Fibroblast of peridontal ligament (primary cell): ENCODE measurements around the gene CAPNS1.

Experiments used
- DNase-seq: peaks from one replicate; pipeline ENCODE4 v3.0.0-alpha.2; 2010; ENCODE audit errors: extremely low read depth

CAPNS1 gene

DNA sequence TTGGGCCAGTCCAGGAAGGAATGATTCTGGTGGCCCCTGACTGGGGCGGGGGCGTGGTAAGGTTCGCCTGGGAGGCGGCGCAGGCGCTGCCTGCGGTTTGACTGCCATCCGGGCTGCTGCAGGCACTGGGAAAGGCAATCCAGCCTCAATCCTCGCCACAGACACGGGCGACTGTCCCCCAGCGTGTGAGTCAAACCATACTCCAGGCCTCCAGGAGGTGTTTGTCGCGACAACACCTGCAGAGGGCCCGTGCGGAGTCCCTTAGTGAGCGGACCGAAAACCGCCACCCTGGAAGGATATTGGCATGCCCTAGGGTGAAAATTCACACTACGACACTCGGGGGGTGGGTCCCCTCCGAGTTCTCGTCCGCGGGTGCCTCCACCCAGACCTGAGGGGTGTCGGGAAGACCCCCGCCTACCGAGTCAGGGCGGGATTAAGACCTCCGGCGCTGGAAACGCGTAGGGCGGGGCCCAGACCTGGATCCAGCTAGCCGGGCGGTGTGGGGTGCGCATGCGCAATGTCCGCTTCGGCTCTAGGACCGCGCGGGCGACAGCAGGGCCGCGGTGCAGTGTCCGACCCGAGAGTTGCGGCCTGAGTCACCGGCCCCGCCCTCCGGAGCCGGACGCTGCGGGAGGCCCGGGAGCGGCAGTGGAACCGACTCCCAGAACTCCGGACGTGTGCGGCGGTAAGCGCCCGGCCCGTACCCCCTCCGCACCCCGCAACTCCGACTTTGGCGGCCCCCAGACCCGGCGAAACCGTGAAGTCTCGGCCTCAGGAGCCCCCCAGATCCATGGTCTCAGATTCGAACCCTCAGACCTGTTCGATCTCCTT lies at the start of gene CAPNS1:
CAPNS1 (plus strand) TSS at position 594 of the 831 bp plus-strand sequence. CDS start 946 bp downstream, outside the sequence.
- DNase-seq = peak; percentile 91

DNA sequence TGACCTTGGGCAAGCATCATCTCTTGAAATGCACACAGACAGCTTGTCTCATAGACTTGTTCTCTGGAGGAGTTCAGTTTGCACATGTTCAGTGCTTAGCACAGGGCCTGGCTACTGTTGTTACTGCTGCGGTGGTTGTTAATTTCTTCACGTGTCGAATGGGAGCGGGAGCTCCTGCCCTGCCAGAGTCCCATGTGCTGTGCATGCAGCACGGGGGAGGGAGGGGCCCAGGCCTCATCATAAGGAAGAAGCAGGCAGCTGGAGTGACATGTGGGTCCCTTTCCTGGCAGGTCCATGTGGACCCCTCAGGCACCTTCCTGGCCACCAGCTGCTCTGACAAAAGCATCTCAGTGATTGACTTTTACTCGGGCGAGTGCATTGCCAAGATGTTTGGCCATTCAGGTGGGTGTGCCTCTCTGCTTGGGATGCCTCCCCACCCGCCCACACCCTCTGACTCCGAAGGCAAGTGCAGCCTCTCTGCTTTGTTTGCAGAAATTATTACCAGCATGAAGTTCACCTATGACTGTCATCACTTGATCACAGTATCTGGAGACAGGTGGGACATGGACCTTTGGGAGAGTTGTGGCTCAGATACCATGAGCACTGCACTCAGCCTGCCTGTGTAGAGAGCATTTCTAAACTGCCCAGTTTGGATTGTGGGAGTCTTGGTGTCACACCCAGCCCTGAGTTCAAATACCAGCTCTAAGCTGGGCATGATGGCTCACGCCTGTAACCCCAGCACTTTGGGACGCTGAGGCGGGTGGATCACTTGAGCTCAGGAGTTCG lies 48.8 kb upstream of the CAPNS1 start:
- no peak for DNase-seq

DNA sequence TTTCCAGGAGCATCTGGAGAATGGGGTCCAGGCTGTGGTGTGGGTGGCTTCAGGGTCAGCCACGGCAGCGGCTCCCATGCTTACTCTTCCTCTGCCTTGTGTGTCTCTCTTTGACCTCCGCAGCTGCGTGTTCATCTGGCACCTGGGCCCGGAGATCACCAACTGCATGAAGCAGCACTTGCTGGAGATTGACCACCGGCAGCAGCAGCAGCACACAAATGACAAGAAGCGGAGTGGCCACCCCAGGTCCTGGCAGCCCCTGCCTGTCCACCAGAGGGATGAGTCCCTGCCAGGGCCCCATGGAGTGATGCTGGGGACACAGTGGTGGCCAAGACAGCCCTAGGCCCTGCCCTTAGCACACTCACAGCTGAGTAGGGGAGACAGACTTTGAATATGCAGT lies 47.3 kb upstream of the CAPNS1 start:
- no peak for DNase-seq

DNA sequence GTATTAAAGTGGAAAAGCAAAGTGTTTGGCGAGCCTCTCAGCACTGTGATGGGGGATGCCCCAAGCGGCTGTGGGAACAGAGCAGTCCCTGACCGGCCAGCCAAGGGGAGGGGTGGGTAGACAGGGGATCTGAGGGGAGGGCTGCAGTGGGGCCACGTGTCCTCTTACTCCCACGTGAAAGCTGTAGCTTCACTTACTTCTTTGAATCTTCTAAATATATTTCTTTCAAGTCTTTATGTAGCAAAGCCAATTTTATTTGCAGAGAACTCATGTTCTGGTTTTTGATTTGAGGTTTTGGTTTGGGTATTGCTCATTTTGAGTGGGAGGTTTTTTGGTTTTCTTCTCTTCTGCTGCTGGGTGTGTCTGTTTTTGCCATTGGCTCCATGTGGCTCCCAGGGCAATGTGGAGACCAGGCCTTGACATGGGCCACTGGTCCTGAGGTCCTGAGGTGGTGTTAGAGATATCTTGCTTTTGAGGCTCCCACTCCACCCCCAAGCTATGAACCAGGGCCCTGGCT lies 46.7 kb upstream of the CAPNS1 start:
- peak; percentile 6 for DNase-seq

DNA sequence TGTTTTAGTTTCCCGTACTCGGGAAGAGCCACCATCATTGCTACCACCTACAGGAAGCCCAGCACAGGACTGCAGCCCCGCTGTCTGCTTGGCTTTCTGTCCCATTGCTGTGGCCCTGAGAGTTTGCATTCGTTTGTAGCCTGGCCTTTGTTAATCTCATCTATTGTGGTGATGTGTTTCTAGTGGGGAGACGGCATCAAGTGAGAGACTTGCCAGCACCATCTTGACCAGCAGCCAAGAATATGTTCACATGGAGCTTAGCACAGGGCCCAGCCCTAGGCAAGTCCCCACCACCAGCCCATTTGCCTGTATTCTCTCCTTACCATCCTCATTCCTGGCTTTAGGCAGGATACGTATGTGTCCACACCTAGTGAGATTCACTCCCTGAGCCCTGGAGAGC lies 46.2 kb upstream of the CAPNS1 start:
- peak; percentile 11 for DNase-seq

DNA sequence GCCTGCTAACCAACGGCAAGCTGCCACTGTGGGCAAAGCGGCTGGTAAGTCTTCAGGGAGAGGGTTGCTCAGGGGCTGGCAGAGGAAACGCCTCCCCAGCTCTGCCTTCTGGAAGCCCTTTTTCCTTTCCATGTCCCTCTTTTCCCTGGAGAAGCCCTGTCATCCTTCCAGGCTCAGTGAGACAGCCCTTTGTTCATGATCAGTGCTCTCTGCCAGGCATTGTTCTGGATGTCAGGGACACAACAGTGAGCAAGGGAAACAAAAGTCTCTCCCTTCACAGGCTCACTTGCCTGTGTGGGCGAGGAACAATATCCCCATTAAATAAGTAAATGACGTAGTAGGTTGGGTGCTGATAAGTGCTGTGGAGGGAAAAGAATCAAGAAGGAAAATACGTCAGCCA lies 42.8 kb upstream of the CAPNS1 start:
- no peak for DNase-seq

DNA sequence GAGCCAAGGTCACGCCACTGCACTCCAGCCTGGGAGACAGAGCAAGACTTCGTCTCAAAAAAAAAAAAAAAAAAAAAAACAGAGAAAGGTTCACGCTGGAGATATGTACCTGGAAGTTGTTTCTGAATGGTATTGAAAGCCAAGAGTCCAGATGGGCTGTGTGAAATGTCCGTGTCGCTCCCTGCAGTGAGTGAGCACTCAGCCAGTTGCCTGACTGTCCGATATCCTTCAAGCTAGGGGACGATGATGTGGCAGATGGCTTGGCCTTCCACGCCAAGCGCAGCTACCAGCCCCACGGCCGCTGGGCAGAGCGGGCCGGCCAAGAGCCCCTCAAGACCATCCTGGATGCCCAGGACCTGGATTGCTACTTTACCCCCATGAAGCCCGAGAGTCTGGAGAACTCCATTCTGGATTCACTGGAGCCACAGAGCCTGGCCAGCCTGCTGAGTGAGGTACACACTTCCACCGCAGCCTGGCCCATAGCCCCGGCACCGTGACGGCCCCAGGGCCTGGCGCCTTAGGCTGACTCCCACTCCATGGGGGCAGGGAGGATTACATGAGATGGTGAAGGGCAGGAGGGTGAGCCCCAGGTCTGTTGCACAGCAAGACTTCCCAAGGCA lies 40.6 kb upstream of the CAPNS1 start:
- DNase-seq = no peak

DNA sequence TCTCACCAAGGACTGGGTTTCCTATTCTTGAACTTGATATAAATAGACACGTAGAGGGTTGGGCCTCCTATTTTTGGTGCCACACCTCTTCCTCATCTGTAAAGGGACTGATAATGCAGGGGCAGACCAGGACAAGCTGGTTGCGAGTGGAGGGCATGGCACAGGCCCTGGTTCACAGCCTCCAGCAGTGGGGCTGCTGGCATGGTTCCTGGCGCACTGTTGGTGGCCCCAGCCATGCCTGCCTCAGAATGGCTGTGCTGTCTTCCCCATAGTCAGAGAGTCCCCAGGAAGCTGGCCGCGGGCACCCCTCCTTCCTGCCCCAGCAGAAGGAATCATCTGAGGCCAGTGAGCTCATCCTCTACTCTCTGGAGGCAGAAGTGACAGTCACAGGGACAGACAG lies 39.4 kb upstream of the CAPNS1 start:
- no peak for DNase-seq

DNA sequence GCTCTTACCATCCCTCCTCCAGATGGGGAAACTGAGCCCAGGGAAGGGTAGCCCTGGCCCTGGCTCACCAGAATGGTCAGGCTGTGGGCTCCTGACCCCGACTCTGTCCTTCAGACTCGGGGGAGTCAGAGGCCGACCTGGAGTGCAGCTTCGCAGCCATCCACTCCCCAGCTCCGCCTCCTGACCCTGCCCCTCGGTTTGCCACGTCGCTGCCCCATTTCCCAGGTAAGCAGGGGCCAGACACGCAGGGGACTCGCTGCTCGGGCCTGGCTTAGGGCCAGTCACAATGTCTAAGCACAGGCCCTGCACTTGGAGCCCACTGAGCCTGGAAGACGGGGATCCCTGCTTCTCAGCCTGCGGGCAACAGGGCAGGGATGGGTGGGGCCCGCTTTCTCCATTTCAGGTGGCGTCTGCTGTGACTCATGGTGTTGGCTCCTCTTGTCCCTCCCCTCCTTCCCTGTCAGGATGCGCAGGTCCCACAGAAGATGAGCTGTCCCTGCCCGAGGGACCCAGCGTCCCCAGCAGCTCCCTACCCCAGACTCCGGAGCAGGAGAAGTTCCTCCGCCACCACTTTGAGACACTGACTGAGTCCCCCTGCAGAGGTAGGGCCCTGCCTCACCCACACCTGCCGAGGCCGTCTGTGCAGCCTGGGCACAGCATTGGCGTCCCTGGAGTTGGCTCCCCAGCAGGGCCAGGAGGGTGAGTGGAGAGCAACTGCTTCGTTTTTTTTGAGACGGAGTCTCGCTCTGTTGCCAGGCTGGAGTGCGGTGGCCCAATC lies 38.1 kb upstream of the CAPNS1 start:
- no peak for DNase-seq

DNA sequence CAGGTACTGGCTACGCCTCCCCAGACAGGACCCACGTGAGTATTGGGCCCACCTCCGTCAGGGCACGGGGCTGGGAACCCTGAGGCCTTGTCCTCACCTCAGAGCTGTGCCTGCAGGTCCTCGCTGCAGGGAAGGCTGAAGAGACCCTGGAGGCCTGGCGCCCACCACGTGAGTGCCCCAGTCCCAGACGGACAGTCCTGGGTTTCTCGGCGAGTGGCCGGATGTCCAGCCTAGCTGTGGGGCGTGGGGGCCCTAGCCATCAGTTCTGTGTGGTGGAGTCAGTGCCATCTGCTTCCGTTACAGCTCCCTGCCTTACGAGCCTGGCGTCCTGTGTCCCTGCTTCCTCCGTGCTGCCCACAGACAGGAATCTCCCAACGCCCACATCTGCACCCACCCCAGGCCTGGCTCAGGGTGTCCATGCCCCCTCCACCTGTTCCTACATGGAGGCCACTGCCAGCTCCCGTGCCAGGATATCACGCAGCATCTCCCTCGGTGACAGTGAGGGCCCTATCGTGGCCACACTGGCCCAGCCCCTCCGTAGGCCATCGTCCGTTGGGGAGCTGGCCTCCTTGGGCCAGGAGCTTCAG lies 36.7 kb upstream of the CAPNS1 start:
- no peak for DNase-seq

DNA sequence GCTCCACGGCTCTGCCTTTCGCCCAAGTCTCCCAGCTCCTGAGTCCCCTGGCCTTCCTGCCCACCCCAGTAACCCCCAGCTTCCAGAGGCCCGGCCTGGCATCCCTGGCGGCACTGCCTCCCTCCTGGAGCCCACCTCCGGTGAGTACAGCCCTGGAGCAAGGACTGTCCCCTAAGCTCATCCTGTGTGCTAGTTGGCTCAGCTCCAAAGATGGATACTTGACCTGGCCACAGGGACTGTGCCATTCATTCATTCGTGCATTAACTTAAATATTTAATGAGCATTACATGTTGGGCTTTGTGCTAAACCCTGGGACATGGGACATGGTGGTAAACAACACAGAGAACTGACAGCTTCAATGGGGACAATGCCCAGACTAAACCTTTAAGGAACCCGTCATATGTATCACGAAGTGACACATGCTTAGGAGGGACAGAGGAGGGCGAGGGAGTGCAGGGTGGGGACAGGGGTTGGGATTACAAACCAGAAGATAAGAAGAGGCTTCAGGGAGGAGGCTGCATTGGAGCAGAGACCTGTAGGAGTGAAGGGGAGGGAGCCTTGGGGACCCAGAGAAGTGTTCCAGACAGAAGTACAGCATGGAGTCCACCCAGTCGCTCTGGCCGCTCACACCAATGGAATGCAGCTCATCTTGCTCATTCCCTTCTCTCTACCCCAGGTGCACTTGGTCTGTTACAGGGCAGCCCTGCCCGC lies 35.9 kb upstream of the CAPNS1 start:
- no peak for DNase-seq

DNA sequence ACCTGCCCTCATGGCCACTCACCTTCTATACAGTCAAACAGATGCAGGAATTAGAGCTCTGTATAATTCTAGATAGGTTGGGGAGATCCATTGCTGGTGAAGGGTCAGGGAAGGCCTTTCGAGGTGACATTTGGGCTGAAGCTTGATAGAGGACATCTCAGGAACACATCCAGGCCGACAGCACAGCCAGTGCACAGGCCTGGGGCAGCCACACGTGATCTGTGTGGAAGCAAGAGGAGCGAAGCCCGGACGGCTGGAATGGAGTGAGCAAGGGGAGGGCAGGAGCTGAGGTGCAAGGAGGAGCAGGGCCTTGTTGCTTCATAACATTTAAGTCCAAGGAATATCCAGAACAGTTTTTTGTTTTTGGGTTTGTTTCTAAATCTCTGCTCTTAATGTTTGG lies 33.4 kb upstream of the CAPNS1 start:
- DNase-seq = no peak

DNA sequence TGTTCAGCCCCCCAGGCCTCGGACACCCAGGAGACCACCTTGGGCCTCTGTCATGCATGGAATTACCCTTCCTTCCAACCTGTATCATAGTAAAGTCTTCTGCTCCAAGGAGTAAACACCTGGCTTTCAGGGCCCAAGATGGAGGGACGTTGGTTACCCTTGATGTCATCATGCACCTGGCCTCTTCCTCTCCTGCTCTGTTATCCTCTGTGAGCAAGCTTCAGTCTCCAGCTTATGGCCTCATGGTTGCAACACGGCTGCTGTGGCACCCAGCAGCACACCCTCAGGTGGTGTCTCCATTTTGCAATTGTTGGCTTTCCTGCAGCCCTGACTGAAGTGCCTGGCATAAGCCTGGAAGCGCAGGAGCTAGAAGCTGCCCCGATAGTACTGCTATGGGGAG lies 32.9 kb upstream of the CAPNS1 start:
- no peak for DNase-seq

DNA sequence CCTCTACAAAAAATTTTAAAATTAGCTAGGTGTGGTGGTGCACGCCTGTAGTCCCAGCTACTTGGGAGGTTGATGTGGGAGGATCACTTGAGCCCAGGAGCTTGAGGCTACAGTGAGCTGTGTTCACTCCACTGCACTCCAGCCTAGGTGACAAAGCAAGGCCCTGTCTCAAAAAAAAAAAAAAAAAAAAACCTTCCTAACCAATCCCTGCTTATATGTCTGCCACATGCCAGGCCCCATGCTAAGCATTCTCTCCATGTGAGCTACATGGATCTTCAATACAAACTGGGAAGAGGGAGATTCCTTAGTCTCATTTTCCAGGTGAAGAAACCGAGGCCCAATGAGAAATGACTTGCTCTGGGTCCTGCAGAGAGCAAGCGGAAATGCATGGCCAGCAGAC lies 31.2 kb upstream of the CAPNS1 start:
- DNase-seq = no peak

DNA sequence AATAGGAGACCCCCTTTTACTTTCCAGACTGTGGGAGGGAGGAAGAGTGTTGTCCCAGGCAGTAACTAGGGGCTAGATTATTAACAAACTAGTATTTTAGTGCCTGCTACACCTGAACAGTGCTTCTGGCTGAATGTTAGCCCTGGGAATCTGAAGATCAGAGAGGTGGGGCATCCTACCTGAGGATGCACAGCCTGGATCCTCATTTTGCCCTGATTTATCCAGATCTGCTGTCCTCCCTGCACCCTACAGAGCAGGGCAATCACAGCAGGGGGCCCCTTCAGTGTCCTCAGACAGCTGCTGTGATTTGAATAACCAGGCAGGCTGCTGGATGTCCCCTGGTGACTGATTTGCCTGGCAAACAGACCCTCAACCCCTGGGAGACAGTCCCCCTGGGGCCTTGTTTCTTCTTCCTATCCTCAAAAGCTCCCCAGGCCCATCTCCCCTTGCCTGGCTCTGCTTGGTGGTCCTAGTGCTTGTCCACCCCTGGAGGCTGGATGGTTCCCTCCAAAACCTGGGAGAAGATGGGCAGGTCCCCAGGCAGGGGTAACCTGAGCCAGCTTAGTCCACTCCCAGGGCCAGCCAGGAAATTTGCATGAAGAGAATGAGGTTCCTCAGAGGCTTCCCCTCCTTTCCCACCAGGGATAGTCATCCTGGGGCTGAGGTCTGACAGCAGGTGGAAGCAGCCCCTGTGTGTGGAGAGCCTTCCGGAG lies 29.2 kb upstream of the CAPNS1 start, which contains the start of gene OVOL3:
OVOL3 (plus strand) TSS at position 657 of the 713 bp plus-strand sequence. CDS start 60 bp downstream, outside the sequence.
- DNase-seq = no peak

DNA sequence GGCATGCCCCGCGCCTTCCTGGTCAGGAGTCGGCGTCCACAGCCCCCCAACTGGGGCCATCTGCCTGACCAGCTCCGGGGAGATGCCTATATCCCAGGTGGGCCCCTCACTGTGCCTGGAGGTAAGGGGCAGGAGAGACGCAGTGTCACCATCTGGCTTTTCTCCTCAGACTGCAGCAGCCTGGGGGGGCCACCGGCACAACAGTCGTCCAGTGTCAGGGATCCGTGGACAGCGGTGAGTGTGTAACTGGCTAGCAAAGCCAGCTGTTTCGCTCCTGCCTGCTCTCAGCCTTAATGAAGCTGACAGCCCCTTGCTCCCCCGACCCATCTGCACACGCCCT lies 28.7 kb upstream of the CAPNS1 start:
- DNase-seq = no peak

DNA sequence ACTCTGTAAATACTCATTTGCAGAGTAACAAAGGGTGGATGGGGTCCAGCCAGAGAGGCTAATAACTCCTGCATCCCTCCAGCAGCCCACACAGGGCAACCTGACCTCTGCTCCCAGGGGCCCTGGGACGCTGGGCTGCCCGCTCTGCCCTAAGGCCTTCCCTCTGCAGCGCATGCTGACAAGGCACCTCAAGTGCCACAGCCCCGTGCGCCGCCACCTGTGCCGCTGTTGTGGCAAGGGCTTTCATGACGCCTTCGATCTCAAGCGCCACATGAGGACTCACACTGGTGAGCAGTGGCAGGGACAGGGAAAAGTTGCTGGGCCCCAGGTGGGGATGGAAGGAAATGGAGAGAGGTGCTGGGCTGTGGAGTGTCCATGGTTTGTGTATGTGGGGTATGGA lies 27.2 kb upstream of the CAPNS1 start:
- DNase-seq = no peak

DNA sequence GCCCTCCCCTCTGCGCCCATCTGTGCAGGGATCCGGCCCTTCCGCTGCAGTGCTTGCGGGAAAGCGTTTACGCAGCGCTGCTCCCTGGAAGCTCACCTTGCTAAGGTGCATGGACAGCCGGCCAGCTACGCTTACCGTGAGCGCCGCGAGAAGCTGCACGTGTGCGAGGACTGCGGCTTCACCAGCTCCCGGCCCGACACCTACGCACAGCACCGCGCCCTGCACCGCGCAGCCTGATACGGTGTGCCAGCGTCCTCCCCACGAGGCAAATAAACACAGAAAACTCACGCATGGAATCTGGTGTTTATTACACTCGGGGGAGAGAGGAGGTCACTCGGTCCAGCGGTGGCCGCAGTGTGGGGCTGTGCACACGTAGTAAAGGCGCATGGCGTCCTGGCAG lies 26.4 kb upstream of the CAPNS1 start:
- no peak for DNase-seq

DNA sequence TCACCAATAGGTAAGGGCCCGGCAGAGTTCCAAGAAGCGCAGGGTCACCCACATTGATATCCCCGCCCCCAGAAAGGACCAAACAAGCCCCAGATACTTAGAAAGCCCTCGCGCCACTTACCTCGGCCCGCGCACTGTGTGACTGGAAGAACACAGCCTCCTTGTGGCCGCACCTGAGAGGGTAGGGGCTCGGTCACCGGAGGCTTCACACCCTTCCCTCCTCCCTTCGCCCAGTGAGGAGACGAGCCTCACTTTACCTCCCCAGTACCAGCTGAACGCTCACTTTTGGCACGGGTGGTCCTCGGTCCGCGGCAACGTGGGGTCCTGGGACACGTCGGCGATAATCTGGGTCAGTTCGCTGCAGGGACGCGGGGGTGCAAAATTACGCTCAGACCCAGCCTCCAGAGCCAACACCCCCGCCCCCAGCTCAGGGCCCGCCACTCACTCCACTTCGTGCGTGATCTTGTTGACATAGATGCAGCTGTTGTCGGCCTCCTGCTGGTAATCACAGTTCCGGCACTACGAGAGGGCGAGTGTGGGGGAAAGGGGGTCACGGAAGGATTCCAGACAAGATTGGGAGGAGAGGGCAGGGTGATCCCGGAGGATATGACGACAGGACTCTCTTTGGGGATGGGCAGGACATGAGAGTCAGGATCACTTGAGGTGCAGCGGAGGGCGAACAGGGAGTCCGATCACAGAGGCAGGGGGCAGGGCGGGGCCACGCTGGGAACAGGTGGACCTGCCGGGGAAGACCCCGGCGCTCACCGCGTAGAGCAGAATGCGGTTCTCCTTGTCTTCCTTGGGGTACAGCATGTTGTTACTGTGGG lies 25.8 kb upstream of the CAPNS1 start:
- peak; percentile 40 for DNase-seq
